Measurements from ENCODE around the gene ATG12. TPM values are rescaled to one million over a fixed set of nuclear protein-coding genes. Genes with fewer than 3 reads are reported as not detected.

The ATG12 gene
- total and polyA plus RNA-seq, 2 of the 8 experiments (the other 6 are each of a cell fraction or from before 2014, with no cell fraction given): 23.8 to 49.3 TPM

- TF ChIP-seq CHD7 (IDR thresholded peaks at IDR 0.05; ENCODE audit: insufficient replicate concordance, low read length): no peak
- no peak for TF ChIP-seq RBBP5 (IDR thresholded peaks at IDR 0.05; ENCODE audit: borderline replicate concordance, low read depth, low read length)
- TF ChIP-seq CHD1 (IDR thresholded peaks at IDR 0.05; ENCODE audit: low read depth, low read length): no peak
These were observed 20.5 kb downstream of the ATG12 start (continued) for GRCh38 chr5:115820846-115821245.
